HepG2 (cell line): Measurements from ENCODE around the gene TRMU. TPM values are rescaled to one million over a fixed set of nuclear protein-coding genes. Genes with fewer than 3 reads are reported as not detected.

ENCODE experiments used
- CENPT ChIP-seq: sonication (generic); formaldehyde crosslinking; IDR thresholded peaks from 2 replicates; pipeline ENCODE4 v1.8.0; 2022; ENCODE audit warnings: low read depth, mild to moderate bottlenecking, moderate library complexity, missing genetic modification reagents
- HNF4G ChIP-seq, 2 experiments: sonication (generic) in 1 of 2; formaldehyde crosslinking in 1 of 2; IDR thresholded peaks; 2 replicates each; pipeline versions ENCODE4 v1.4.0 to v1.6.1; 2011 to 2020; ENCODE audit warnings: borderline replicate concordance in 2 of 2, low read depth in 2 of 2, mild to moderate bottlenecking in 2 of 2, low read length in 1 of 2, missing genetic modification reagents in 1 of 2, moderate library complexity in 1 of 2
- KDM2A ChIP-seq: sonication (generic); formaldehyde crosslinking; IDR thresholded peaks from 2 replicates; pipeline ENCODE4 v1.4.0; 2020; ENCODE audit warnings: low read depth, missing genetic modification reagents, borderline replicate concordance
- KLF6 ChIP-seq: IDR thresholded peaks from 2 replicates; pipeline ENCODE4 v1.8.0; 2016; ENCODE audit warnings: missing biosample characterization, missing genetic modification reagents
- MYNN ChIP-seq: sonication (generic); formaldehyde crosslinking; IDR thresholded peaks from 2 replicates; pipeline ENCODE4 v1.4.0; 2020; ENCODE audit warnings: mild to moderate bottlenecking, low read depth, missing genetic modification reagents
- SAFB2 ChIP-seq: sonication (generic); formaldehyde crosslinking; IDR thresholded peaks from 2 replicates; pipeline ENCODE4 v1.5.1; 2020; ENCODE audit warnings: missing genetic modification reagents, low read depth, mild to moderate bottlenecking, borderline replicate concordance
- SP140L ChIP-seq: sonication (generic); formaldehyde crosslinking; IDR thresholded peaks from 2 replicates; pipeline ENCODE4 v1.4.0; 2020; ENCODE audit warnings: missing genetic modification reagents, borderline replicate concordance
- ZFP1 ChIP-seq: IDR thresholded peaks from 2 replicates; pipeline ENCODE4 v1.6.1; 2016
- ZKSCAN5 ChIP-seq: sonication (generic); formaldehyde crosslinking; IDR thresholded peaks from 2 replicates; pipeline ENCODE4 v1.5.1; 2020; ENCODE audit warnings: mild to moderate bottlenecking, missing genetic modification reagents
- ZNF225 ChIP-seq: sonication (generic); formaldehyde crosslinking; IDR thresholded peaks from 2 replicates; pipeline ENCODE4 v1.4.0; 2020; ENCODE audit warnings: mild to moderate bottlenecking, missing genetic modification reagents
- ZNF296 ChIP-seq: sonication (generic); formaldehyde crosslinking; conservative IDR thresholded peaks from 2 replicates; pipeline ENCODE4 v1.5.0; 2020; ENCODE audit warnings: mild to moderate bottlenecking, missing genetic modification reagents
- ZNF484 ChIP-seq: sonication (generic); formaldehyde crosslinking; IDR thresholded peaks from 2 replicates; pipeline ENCODE4 v1.5.1; 2020; ENCODE audit warnings: mild to moderate bottlenecking, low read depth, missing genetic modification reagents, borderline replicate concordance
- ZNF572 ChIP-seq: sonication (generic); formaldehyde crosslinking; IDR thresholded peaks from 2 replicates; pipeline ENCODE4 v1.5.1; 2020; ENCODE audit warnings: mild to moderate bottlenecking, missing genetic modification reagents
- ZNF616 ChIP-seq: sonication (generic); formaldehyde crosslinking; IDR thresholded peaks from 2 replicates; pipeline ENCODE4 v1.5.0; 2020; ENCODE audit warnings: low read depth, mild to moderate bottlenecking, missing genetic modification reagents
- ZNF772 ChIP-seq: sonication (generic); formaldehyde crosslinking; IDR thresholded peaks from 2 replicates; pipeline ENCODE4 v1.5.0; 2020; ENCODE audit warnings: mild to moderate bottlenecking, missing genetic modification reagents
- polyA plus RNA-seq, 8 experiments: library from polyadenylated mRNA; depleted of rRNA in 3 of 8; stranded (reverse) in 7 of 8; unstranded in 1 of 8; fragments of >200 nt; fragmentation: Illumina TruSeq in 4 of 8; extraction: Trizol in 4 of 8; gene quantifications; 2 replicates each; pipeline versions ENCODE4 v1.2.1 to v1.2.3, GENCODE V29; 2011 to 2016; ENCODE audit warnings: low read depth in 4 of 8, missing spikeins in 1 of 8, mixed read lengths in 1 of 8; ENCODE audit not compliant: insufficient read depth in 1 of 8
- total RNA-seq, 5 experiments: library from RNA; depleted of rRNA; stranded (reverse); fragments of >200 nt; fragmentation: Illumina TruSeq; extraction: Trizol; gene quantifications; 2 replicates each; pipeline ENCODE4 v1.2.3, GENCODE V29; 2016; ENCODE audit warnings: low read depth in 1 of 5
- TF ChIP-seq, protein P1 (sequence below): sonication (generic); formaldehyde crosslinking; IDR thresholded peaks from 2 replicates; pipeline ENCODE4 v1.5.1; 2020; ENCODE audit warnings: mild to moderate bottlenecking, missing genetic modification reagents, moderate library complexity
- TF ChIP-seq, protein P2 (sequence below): sonication (generic); formaldehyde crosslinking; IDR thresholded peaks from 2 replicates; pipeline ENCODE4 v1.9.0; 2022; ENCODE audit warnings: missing genetic modification reagents, mild to moderate bottlenecking, borderline replicate concordance
- TF ChIP-seq, protein P3 (sequence below): sonication (generic); formaldehyde crosslinking; IDR thresholded peaks from 2 replicates; pipeline ENCODE4 v1.4.0; 2020; ENCODE audit warnings: missing genetic modification reagents
- TF ChIP-seq, protein P4 (sequence below): sonication (generic); formaldehyde crosslinking; conservative IDR thresholded peaks from 2 replicates; pipeline ENCODE4 v1.8.0; 2022; ENCODE audit warnings: low read depth, missing genetic modification reagents
- TF ChIP-seq, protein P5 (sequence below): sonication (generic); formaldehyde crosslinking; IDR thresholded peaks from 2 replicates; pipeline ENCODE4 v1.4.0; 2020; ENCODE audit warnings: missing genetic modification reagents, borderline replicate concordance

TRMU gene
- total and polyA plus RNA-seq, 2 of the 13 experiments (the other 11 are each of a cell fraction or from before 2014, with no cell fraction given), result 31.0 to 50.2 TPM

GRCh38 chr22:46377525-46378425, 42.3 kb downstream of the TRMU start (continued):
- TF ChIP-seq, protein P1, sequence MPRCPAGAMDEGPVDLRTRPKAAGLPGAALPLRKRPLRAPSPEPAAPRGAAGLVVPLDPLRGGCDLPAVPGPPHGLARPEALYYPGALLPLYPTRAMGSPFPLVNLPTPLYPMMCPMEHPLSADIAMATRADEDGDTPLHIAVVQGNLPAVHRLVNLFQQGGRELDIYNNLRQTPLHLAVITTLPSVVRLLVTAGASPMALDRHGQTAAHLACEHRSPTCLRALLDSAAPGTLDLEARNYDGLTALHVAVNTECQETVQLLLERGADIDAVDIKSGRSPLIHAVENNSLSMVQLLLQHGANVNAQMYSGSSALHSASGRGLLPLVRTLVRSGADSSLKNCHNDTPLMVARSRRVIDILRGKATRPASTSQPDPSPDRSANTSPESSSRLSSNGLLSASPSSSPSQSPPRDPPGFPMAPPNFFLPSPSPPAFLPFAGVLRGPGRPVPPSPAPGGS (CRISPR knock-in tag), result peak; percentile 35; the same call in 1 of the 2 replicates
- TF ChIP-seq SP140L (CRISPR knock-in tag) (no peak), CENPT (CRISPR knock-in tag) (no peak), SAFB2 (CRISPR knock-in tag) (no peak), ZNF616 (CRISPR knock-in tag) (no peak), ZNF772 (CRISPR knock-in tag) (peak; percentile 59; the same call in 1 of the 2 replicates), KDM2A (CRISPR knock-in tag) (no peak; the same call in none of the 2 replicates), ZNF296 (peak; percentile 74; the same call in 1 of the 2 replicates), ZKSCAN5 (CRISPR knock-in tag) (no peak), ZNF572 (no peak), MYNN (no peak), ZNF225 (CRISPR knock-in tag) (no peak), HNF4G (IDR thresholded peaks at IDR 0.05; ENCODE audit: borderline replicate concordance, low read depth, low read length) (peak; percentile 58; the same call in 1 of the 2 replicates), HNF4G (CRISPR knock-in tag; IDR thresholded peaks at IDR 0.05; ENCODE audit: borderline replicate concordance, low read depth) (peak; percentile 67; the same call in 1 of the 2 replicates), KLF6 (CRISPR knock-in tag) (peak; percentile 57; the same call in 1 of the 2 replicates), ZFP1 (CRISPR knock-in tag) (no peak), ZNF484 (no peak)
- TF ChIP-seq, protein P2, sequence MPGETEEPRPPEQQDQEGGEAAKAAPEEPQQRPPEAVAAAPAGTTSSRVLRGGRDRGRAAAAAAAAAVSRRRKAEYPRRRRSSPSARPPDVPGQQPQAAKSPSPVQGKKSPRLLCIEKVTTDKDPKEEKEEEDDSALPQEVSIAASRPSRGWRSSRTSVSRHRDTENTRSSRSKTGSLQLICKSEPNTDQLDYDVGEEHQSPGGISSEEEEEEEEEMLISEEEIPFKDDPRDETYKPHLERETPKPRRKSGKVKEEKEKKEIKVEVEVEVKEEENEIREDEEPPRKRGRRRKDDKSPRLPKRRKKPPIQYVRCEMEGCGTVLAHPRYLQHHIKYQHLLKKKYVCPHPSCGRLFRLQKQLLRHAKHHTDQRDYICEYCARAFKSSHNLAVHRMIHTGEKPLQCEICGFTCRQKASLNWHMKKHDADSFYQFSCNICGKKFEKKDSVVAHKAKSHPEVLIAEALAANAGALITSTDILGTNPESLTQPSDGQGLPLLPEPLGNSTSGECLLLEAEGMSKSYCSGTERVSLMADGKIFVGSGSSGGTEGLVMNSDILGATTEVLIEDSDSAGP (CRISPR knock-in tag), result peak; percentile 73; the same call in 1 of the 2 replicates
- TF ChIP-seq, protein P3, sequence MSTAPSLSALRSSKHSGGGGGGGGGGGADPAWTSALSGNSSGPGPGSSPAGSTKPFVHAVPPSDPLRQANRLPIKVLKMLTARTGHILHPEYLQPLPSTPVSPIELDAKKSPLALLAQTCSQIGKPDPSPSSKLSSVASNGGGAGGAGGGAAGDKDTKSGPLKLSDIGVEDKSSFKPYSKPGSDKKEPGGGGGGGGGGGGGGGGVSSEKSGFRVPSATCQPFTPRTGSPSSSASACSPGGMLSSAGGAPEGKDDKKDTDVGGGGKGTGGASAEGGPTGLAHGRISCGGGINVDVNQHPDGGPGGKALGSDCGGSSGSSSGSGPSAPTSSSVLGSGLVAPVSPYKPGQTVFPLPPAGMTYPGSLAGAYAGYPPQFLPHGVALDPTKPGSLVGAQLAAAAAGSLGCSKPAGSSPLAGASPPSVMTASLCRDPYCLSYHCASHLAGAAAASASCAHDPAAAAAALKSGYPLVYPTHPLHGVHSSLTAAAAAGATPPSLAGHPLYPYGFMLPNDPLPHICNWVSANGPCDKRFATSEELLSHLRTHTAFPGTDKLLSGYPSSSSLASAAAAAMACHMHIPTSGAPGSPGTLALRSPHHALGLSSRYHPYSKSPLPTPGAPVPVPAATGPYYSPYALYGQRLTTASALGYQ (CRISPR knock-in tag), result peak; percentile 91; the same call in 1 of the 2 replicates
- TF ChIP-seq, protein P4, sequence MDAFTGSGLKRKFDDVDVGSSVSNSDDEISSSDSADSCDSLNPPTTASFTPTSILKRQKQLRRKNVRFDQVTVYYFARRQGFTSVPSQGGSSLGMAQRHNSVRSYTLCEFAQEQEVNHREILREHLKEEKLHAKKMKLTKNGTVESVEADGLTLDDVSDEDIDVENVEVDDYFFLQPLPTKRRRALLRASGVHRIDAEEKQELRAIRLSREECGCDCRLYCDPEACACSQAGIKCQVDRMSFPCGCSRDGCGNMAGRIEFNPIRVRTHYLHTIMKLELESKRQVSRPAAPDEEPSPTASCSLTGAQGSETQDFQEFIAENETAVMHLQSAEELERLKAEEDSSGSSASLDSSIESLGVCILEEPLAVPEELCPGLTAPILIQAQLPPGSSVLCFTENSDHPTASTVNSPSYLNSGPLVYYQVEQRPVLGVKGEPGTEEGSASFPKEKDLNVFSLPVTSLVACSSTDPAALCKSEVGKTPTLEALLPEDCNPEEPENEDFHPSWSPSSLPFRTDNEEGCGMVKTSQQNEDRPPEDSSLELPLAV (CRISPR knock-in tag), result no peak
- TF ChIP-seq, protein P5, sequence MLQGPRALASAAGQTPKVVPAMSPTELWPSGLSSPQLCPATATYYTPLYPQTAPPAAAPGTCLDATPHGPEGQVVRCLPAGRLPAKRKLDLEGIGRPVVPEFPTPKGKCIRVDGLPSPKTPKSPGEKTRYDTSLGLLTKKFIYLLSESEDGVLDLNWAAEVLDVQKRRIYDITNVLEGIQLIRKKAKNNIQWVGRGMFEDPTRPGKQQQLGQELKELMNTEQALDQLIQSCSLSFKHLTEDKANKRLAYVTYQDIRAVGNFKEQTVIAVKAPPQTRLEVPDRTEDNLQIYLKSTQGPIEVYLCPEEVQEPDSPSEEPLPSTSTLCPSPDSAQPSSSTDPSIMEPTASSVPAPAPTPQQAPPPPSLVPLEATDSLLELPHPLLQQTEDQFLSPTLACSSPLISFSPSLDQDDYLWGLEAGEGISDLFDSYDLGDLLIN, result peak; percentile 42; the same call in 1 of the 2 replicates
